Measurements from ENCODE around the gene CROCC2. TPM values are rescaled to one million over a fixed set of nuclear protein-coding genes. Genes with fewer than 3 reads are reported as not detected.

CROCC2 gene
- polyA plus RNA-seq, 1 of the 3 experiments (the other 2 are of a cell fraction) = not detected

GRCh38 chr2:240992572-240993291, 86.6 kb downstream of the CROCC2 start:
- no peak overlapping the region for H3K9ac ChIP-seq
- no peaks in the 10 kb centered on the region for H3K9me3 ChIP-seq
- H3K4me2 ChIP-seq = no peak overlapping the region
- DNase-seq = no peak
- H4K20me1 ChIP-seq (ENCODE audit: insufficient read depth) = no peaks in the 10 kb centered on the region
- no peaks in the 10 kb centered on the region for H3K27me3 ChIP-seq (ENCODE audit: insufficient read depth)
- no peaks in the 10 kb centered on the region for H3F3A ChIP-seq (replicated peaks; ENCODE audit: insufficient read depth)
- ChIA-PET CTCF (no interaction called here), POLR2A (no interaction called here)
- H3K4me1 ChIP-seq (ENCODE audit: control insufficient read depth in 1 of 2, insufficient read depth in 2 of 2, low read depth in 1 of 2, low read length in 1 of 2) = no peaks in the 10 kb centered on the region; a peak in 1 of 4 replicates
- no peaks in the 10 kb centered on the region for H3K36me3 ChIP-seq (replicated peaks in 1 of 2; ENCODE audit: control insufficient read depth in 1 of 2, insufficient read depth in 2 of 2, low read length in 1 of 2)
- WGBS (ENCODE audit: low lambda C conversion rate) = 87% methylated on average over 17 of the region's 20 CpGs
- no peak overlapping the region for H2AFZ ChIP-seq (ENCODE audit: low read depth)
- no peak overlapping the region for H3K27ac ChIP-seq (ENCODE audit: low read depth in 2 of 2, low read length in 1 of 2)
- TF ChIP-seq CTCF (IDR thresholded peaks at IDR 0.05) (no peak), ZBTB33 (IDR thresholded peaks at IDR 0.05; ENCODE audit: borderline replicate concordance, low read depth) (no peak)
- H3K79me2 ChIP-seq (ENCODE audit: insufficient read depth) = no peaks in the 10 kb centered on the region
- H3K9me2 ChIP-seq = no peaks in the 10 kb centered on the region
- H3K4me3 ChIP-seq (ENCODE audit: low read depth in 2 of 2, low read length in 1 of 2) = no peak overlapping the region

GRCh38 chr2:240993446-240994170, 87.5 kb downstream of the CROCC2 start:
- H3K4me1 ChIP-seq (ENCODE audit: control insufficient read depth in 1 of 2, insufficient read depth in 2 of 2, low read depth in 1 of 2, low read length in 1 of 2) = peaks cover 0 to 3% of the 10 kb centered on the region in 2 experiments; a peak in 1 of 4 replicates
- H3K36me3 ChIP-seq (replicated peaks in 1 of 2; ENCODE audit: control insufficient read depth in 1 of 2, insufficient read depth in 2 of 2, low read length in 1 of 2) = no peaks in the 10 kb centered on the region
- 60% methylated on average over 4 of the region's 19 CpGs for WGBS (ENCODE audit: low lambda C conversion rate)
- CTCF ChIA-PET = interaction anchor here (1.0 to 1.4 kb wide), 2 partner anchors 79 to 142 kb away, joined by 3 to 10 read pairs; no protein-coding TSS in a partner anchor
- no peaks in the 10 kb centered on the region for H3F3A ChIP-seq (replicated peaks; ENCODE audit: insufficient read depth)
- TF ChIP-seq RAD21 (IDR thresholded peaks at IDR 0.05; ENCODE audit: low read length) (no peak), GABPA (IDR thresholded peaks at IDR 0.05; ENCODE audit: low read depth) (no peak), PBX3 (IDR thresholded peaks at IDR 0.05) (no peak), GATA2 (CRISPR knock-in tag; IDR thresholded peaks at IDR 0.05) (no peak), TEAD4 (IDR thresholded peaks at IDR 0.05; ENCODE audit: borderline replicate concordance, insufficient read depth) (no peak), ELF1 (IDR thresholded peaks at IDR 0.05) (no peak), RFX5 (IDR thresholded peaks at IDR 0.05; ENCODE audit: low read length) (no peak), USF1 (IDR thresholded peaks at IDR 0.05; ENCODE audit: borderline replicate concordance, low read depth) (no peak), FOSL2 (IDR thresholded peaks at IDR 0.05; ENCODE audit: borderline replicate concordance, low read depth) (no peak), RCOR1 (IDR thresholded peaks at IDR 0.05; ENCODE audit: low read length) (no peak), NFIC (IDR thresholded peaks at IDR 0.05; ENCODE audit: borderline replicate concordance) (no peak), POLR2AphosphoS5 (IDR thresholded peaks at IDR 0.05; ENCODE audit: low read depth, low read length) (no peak), NRF1 (IDR thresholded peaks at IDR 0.05; ENCODE audit: low read depth, low read length) (no peak), SMC3 (IDR thresholded peaks at IDR 0.05; ENCODE audit: low read depth, low read length) (no peak), EP300 (IDR thresholded peaks at IDR 0.05; ENCODE audit: borderline replicate concordance in 1 of 2, low read depth in 1 of 2, low read length in 1 of 2) (no peak), SIN3A (IDR thresholded peaks at IDR 0.05; ENCODE audit: borderline replicate concordance, low read depth, low read length) (no peak), TCF12 (IDR thresholded peaks at IDR 0.05) (no peak)
- H2AFZ ChIP-seq (ENCODE audit: low read depth) = no peak overlapping the region
- DNase-seq = no peak
- no peaks in the 10 kb centered on the region for H3K9me3 ChIP-seq
- H4K20me1 ChIP-seq (ENCODE audit: insufficient read depth) = no peaks in the 10 kb centered on the region
- no peak overlapping the region for H3K9ac ChIP-seq
- H3K4me3 ChIP-seq (ENCODE audit: low read depth in 2 of 2, low read length in 1 of 2) = no peak overlapping the region
- H3K4me2 ChIP-seq = no peak overlapping the region
- H3K9me2 ChIP-seq = no peaks in the 10 kb centered on the region
- no peaks in the 10 kb centered on the region for H3K79me2 ChIP-seq (ENCODE audit: insufficient read depth)
- no peak overlapping the region for H3K27ac ChIP-seq (ENCODE audit: low read depth in 2 of 2, low read length in 1 of 2)
- POLR2A ChIA-PET = no interaction called here
- no peaks in the 10 kb centered on the region for H3K27me3 ChIP-seq (ENCODE audit: insufficient read depth)
